CD4-positive, alpha-beta T cell (primary cell): ENCODE results near the gene SUV39H2. TPM values are rescaled to one million over a fixed set of nuclear protein-coding genes. Genes with fewer than 3 reads are reported as not detected.
A peak's percentile ranks its signal among the peaks of the same experiment; 100 is the strongest.

Experiments
- ATAC-seq: fragments of 200-7000 bp; cut with Tn5 transposase; one replicate; pipeline ENCODE4 v1.10.0; 2022; ENCODE audit warnings: mild to moderate bottlenecking; ENCODE audit not compliant: poor library complexity
- CTCF ChIA-PET: fragments of 350-600 bp; sonication (Branson Sonifier 250); formaldehyde crosslinking; loops from one replicate; lab custom pipeline; 2021; ENCODE audit warnings: antibody characterized with exemption, inconsistent platforms; lab: Charles Lee
- POLR2A ChIA-PET: fragments of 350-600 bp; sonication (Branson Sonifier 250); formaldehyde crosslinking; loops from one replicate; lab custom pipeline; 2021; ENCODE audit warnings: antibody characterized with exemption, inconsistent platforms; lab: Charles Lee
- DNase-seq, 14 experiments: peaks; one replicate each; pipeline ENCODE4 v3.0.0-alpha.2; 2013 to 2020; ENCODE audit warnings: mixed read lengths in 2 of 14
- H3K27ac ChIP-seq, 2 donors: one replicate each; pipeline versions ENCODE4 v1.5.1 to v1.7.0; 2013; ENCODE audit warnings: low read length in 2 of 2, low read depth in 1 of 2, mild to moderate bottlenecking in 1 of 2
- H3K27me3 ChIP-seq, 2 experiments: 1 replicate in 1 of 2; 2 replicates in 1 of 2; pipeline versions ENCODE4 v1.6.1 to v1.7.0; 2013; ENCODE audit warnings: low read length in 2 of 2, control low read depth in 1 of 2, mild to moderate bottlenecking in 1 of 2, moderate library complexity in 1 of 2; ENCODE audit not compliant: insufficient read depth in 2 of 2, control insufficient read depth in 1 of 2
- H3K36me3 ChIP-seq: one replicate; pipeline ENCODE4 v1.6.1; 2013; ENCODE audit warnings: low read length, control low read depth; ENCODE audit not compliant: insufficient read depth
- H3K4me1 ChIP-seq: one replicate; pipeline ENCODE4 v1.6.1; 2013; ENCODE audit warnings: low read length, control low read depth; ENCODE audit not compliant: insufficient read depth
- H3K4me3 ChIP-seq: one replicate; pipeline ENCODE4 v1.5.1; 2013; ENCODE audit warnings: mild to moderate bottlenecking, low read length, moderate library complexity
- H3K9me3 ChIP-seq, 2 experiments: 1 replicate in 1 of 2; 2 replicates in 1 of 2; pipeline versions ENCODE4 v1.6.1 to v1.7.0; 2013; ENCODE audit warnings: low read length in 2 of 2, mild to moderate bottlenecking in 2 of 2, control low read depth in 1 of 2, moderate library complexity in 1 of 2; ENCODE audit not compliant: control insufficient read depth in 1 of 2, insufficient read depth in 1 of 2
- H3K27ac Mint-ChIP-seq: one replicate; pipeline ENCODE4 v1.8.0; 2020; ENCODE audit warnings: mixed read lengths
- H3K27me3 Mint-ChIP-seq: one replicate; pipeline ENCODE4 v1.8.0; 2021; ENCODE audit warnings: mixed read lengths
- H3K36me3 Mint-ChIP-seq: one replicate; pipeline ENCODE4 v1.8.0; 2021; ENCODE audit warnings: low read depth, mixed read lengths
- H3K4me1 Mint-ChIP-seq: one replicate; pipeline ENCODE4 v1.8.0; 2021; ENCODE audit warnings: low read depth, mixed read lengths
- H3K4me3 Mint-ChIP-seq: one replicate; pipeline ENCODE4 v1.8.0; 2020; ENCODE audit warnings: mild to moderate bottlenecking, mixed read lengths
- H3K9me3 Mint-ChIP-seq: one replicate; pipeline ENCODE4 v1.8.0; 2020; ENCODE audit warnings: mixed read lengths
- CTCF ChIP-seq: fragments of 200-600 bp; IDR thresholded peaks from one replicate; pipeline ENCODE4 v1.8.0; 2022; ENCODE audit warnings: antibody characterized with exemption, mild to moderate bottlenecking
- intact Hi-C, 2 experiments: fragments of 100-400 bp; cut with DNase I in 1 of 2; cut with micrococcal nuclease in 1 of 2; formaldehyde crosslinking; loops; one replicate each; pipeline versions ENCODE4 v1.15.1 to v1.9.0; 2023 to 2025; cut with DNase I, micrococcal nuclease
- total RNA-seq, 174 experiments: library from RNA in 2 of 174; stranded (reverse) in 2 of 174; gene quantifications; one replicate each; pipeline ENCODE4 v1.2.3 and lab custom pipeline; 2021 to 2026

The SUV39H2 gene
- total RNA-seq, 2 experiments from 2014 or later: 3.4 to 3.5 TPM

GRCh38 chr10:14838582-14839304, 39.9 kb upstream of the SUV39H2 start:
- no peaks in the 10 kb centered on the region for H3K9me3 Mint-ChIP-seq
- CTCF ChIA-PET: interaction anchor here (0.8 to 1.1 kb wide), 3 partner anchors 16 to 329 kb away, joined by 3 to 4 read pairs (median 3); no protein-coding TSS in a partner anchor
- ATAC-seq: peak; percentile 2

GRCh38 chr10:14839305-14839695, 39.4 kb upstream of the SUV39H2 start:
- intact Hi-C loops: loop anchor here (1.0 to 10.0 kb wide), 8 partner anchors 40 to 1254 kb away; partner anchors contain the start of genes DCLRE1C (in 1 of the 2), PRPF18 (in 1 of the 2) and RPP38 (in 1 of the 2)
- Histone ChIP-seq H3K4me3 (peak overlapping the region; percentile 97), H3K27ac (no peak overlapping the region), H3K36me3 (peaks cover 37% of the 10 kb centered on the region), H3K9me3 (no peaks in the 10 kb centered on the region), H3K4me1 (peaks cover 21% of the 10 kb centered on the region), H3K27me3 (no peaks in the 10 kb centered on the region)
- peaks cover 32% of the 10 kb centered on the region for H3K4me1 Mint-ChIP-seq
- ATAC-seq (no peak), DNase-seq (no peak)
- peaks cover 53% of the 10 kb centered on the region for H3K36me3 Mint-ChIP-seq
- H3K4me3 Mint-ChIP-seq: peak overlapping the region; percentile 99
- ChIA-PET POLR2A (interaction anchor here (0.7 to 4.9 kb wide), 7 partner anchors 9 to 268 kb away, joined by 3 to 63 read pairs (median 8); partner anchors contain the start of gene SUV39H2), CTCF (no interaction called here)
- no peaks in the 10 kb centered on the region for H3K9me3 Mint-ChIP-seq
- TF ChIP-seq CTCF: no peak
- no peaks in the 10 kb centered on the region for H3K27me3 Mint-ChIP-seq
- H3K27ac Mint-ChIP-seq: peak overlapping the region; percentile 90

More at GRCh38 chr10:14838582-14839304, 39.9 kb upstream of the SUV39H2 start:
- Histone ChIP-seq H3K27ac (peak overlapping the region; percentile 84 to 88), H3K27me3 (no peaks in the 10 kb centered on the region), H3K4me3 (peak overlapping the region; percentile 97), H3K9me3 (no peaks in the 10 kb centered on the region), H3K4me1 (peaks cover 21% of the 10 kb centered on the region), H3K36me3 (peaks cover 32% of the 10 kb centered on the region)
- no peak for TF ChIP-seq CTCF
- peak in 11 of 14 experiments; percentile 1 to 57 (median 15) for DNase-seq
- H3K4me3 Mint-ChIP-seq: peak overlapping the region; percentile 99
- H3K27ac Mint-ChIP-seq: peak overlapping the region; percentile 90
- intact Hi-C loops: loop anchor here (1.0 to 10.0 kb wide), 8 partner anchors 41 to 1254 kb away; partner anchors contain the start of genes DCLRE1C (in 1 of the 2), PRPF18 (in 1 of the 2) and RPP38 (in 1 of the 2)
- POLR2A ChIA-PET: interaction anchor here (0.7 to 4.9 kb wide), 39 partner anchors 9 to 1537 kb away, joined by 3 to 63 read pairs (median 6); partner anchors contain the start of genes DCLRE1C, MEIG1, RPP38 and SEPHS1
- peaks cover 48% of the 10 kb centered on the region for H3K36me3 Mint-ChIP-seq
- no peaks in the 10 kb centered on the region for H3K27me3 Mint-ChIP-seq
- H3K4me1 Mint-ChIP-seq: peaks cover 32% of the 10 kb centered on the region

- DNase-seq (no peak), ATAC-seq (no peak)
- Mint-ChIP-seq H3K27ac (peak overlapping the region; percentile 90), H3K9me3 (no peaks in the 10 kb centered on the region), H3K27me3 (no peaks in the 10 kb centered on the region), H3K4me1 (peaks cover 38% of the 10 kb centered on the region), H3K36me3 (peaks cover 62% of the 10 kb centered on the region), H3K4me3 (peak overlapping the region; percentile 99)
- H3K36me3 ChIP-seq: peaks cover 46% of the 10 kb centered on the region
- ChIA-PET CTCF (no interaction called here), POLR2A (interaction anchor here (4.9 kb wide), 1 partner anchor 38 kb away, joined by 63 read pairs; the partner anchor contains the start of gene SUV39H2)
- no peaks in the 10 kb centered on the region for H3K27me3 ChIP-seq
- no peak overlapping the region for H3K4me3 ChIP-seq
- intact Hi-C loops: no loop called here
- H3K27ac ChIP-seq: no peak overlapping the region
- no peaks in the 10 kb centered on the region for H3K9me3 ChIP-seq
- H3K4me1 ChIP-seq: peaks cover 21% of the 10 kb centered on the region
- TF ChIP-seq CTCF: no peak
Observed at GRCh38 chr10:14840178-14840577, 38.5 kb upstream of the SUV39H2 start.
